ENCODE measurements around the gene RAI1.

The RAI1 gene

GRCh38 chr17:17798573-17799255 is 117.5 kb downstream of the RAI1 start:
- no peak for DNase-seq (ENCODE audit: low read depth)
- no peak for TF ChIP-seq CTCF (IDR thresholded peaks at IDR 0.05; ENCODE audit: insufficient read depth, low read depth, low read length, missing control alignments)
- H3K4me3 ChIP-seq (ENCODE audit: low read depth, low read length) = no peak overlapping the region

DNA sequence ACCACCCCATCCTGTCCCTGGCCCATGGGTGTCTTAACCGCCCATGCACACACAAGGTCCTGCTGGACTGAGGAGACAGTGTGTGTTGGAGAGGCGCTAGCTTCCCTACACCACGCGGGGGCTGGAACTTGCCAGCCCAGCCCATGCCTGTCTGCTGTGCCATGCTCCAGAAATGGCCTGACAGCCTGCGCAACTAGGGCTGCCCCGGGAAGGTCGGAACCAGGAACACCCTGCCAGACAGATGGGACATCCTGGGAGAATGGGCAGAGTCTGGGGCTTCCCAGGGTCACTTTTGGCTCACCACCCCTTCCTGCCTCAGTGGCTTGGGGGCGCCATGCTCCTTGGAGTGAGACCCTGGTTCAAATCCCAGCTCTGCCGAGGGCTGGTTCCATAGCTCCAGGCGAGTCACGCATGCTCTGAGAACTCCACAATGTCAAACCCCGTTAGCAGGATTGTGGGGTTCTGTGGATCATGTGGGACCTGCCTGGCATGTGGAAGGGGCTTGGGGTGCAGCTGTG is 119.3 kb downstream of the RAI1 start:
- no peak for TF ChIP-seq CTCF (IDR thresholded peaks at IDR 0.05; ENCODE audit: insufficient read depth, low read depth, low read length, missing control alignments)
- DNase-seq (ENCODE audit: low read depth) = no peak

GRCh38 chr17:17801800-17802481 is 120.7 kb downstream of the RAI1 start:
- DNase-seq (ENCODE audit: low read depth) = no peak
- TF ChIP-seq CTCF (IDR thresholded peaks at IDR 0.05; ENCODE audit: insufficient read depth, low read depth, low read length, missing control alignments) = no peak
- H3K4me3 ChIP-seq (ENCODE audit: low read depth, low read length) = no peak overlapping the region

More for the DNA sequence above, 119.3 kb downstream of the RAI1 start:
- no peak overlapping the region for H3K4me3 ChIP-seq (ENCODE audit: low read depth, low read length)

DNA sequence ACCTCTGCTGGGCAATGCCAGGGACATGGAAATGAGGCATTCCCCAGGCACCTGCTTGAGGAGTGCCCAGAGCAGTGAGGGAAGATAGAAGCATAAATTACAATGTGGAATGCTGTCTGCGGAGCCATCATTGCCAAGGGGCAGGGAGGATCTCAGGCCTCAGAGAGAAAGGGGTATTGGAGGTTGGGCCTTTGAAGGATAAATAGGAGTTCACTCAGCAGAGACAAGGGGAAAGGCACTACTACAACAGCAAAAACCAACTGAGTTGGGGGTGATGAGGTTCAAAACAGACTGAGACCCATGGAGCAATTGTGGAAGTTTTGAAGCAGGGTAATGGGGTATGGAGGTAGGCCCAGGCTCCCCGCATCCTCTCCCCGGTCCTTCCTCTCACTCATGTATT is 122.7 kb downstream of the RAI1 start:
- TF ChIP-seq CTCF (IDR thresholded peaks at IDR 0.05; ENCODE audit: insufficient read depth, low read depth, low read length, missing control alignments) = no peak
- DNase-seq (ENCODE audit: low read depth) = no peak
- H3K4me3 ChIP-seq (ENCODE audit: low read depth, low read length) = no peak overlapping the region

- DNase-seq (ENCODE audit: low read depth) = no peak
- no peak overlapping the region for H3K4me3 ChIP-seq (ENCODE audit: low read depth, low read length)
- no peak for TF ChIP-seq CTCF (IDR thresholded peaks at IDR 0.05; ENCODE audit: insufficient read depth, low read depth, low read length, missing control alignments)
Measured at GRCh38 chr17:17805575-17805974, 124.3 kb downstream of the RAI1 start.

- no peak for DNase-seq (ENCODE audit: low read depth)
- no peak for TF ChIP-seq CTCF (IDR thresholded peaks at IDR 0.05; ENCODE audit: insufficient read depth, low read depth, low read length, missing control alignments)
- no peak overlapping the region for H3K4me3 ChIP-seq (ENCODE audit: low read depth, low read length)
Measured at GRCh38 chr17:17806035-17806434, 124.8 kb downstream of the RAI1 start.

All from GM12865 (cell line).